ENCODE results near the gene KIDINS220. TPM values are rescaled to one million over a fixed set of nuclear protein-coding genes. Genes with fewer than 3 reads are reported as not detected.

Gene KIDINS220
- total RNA-seq, 1 experiment from 2014 or later = 12.4 TPM

DNA sequence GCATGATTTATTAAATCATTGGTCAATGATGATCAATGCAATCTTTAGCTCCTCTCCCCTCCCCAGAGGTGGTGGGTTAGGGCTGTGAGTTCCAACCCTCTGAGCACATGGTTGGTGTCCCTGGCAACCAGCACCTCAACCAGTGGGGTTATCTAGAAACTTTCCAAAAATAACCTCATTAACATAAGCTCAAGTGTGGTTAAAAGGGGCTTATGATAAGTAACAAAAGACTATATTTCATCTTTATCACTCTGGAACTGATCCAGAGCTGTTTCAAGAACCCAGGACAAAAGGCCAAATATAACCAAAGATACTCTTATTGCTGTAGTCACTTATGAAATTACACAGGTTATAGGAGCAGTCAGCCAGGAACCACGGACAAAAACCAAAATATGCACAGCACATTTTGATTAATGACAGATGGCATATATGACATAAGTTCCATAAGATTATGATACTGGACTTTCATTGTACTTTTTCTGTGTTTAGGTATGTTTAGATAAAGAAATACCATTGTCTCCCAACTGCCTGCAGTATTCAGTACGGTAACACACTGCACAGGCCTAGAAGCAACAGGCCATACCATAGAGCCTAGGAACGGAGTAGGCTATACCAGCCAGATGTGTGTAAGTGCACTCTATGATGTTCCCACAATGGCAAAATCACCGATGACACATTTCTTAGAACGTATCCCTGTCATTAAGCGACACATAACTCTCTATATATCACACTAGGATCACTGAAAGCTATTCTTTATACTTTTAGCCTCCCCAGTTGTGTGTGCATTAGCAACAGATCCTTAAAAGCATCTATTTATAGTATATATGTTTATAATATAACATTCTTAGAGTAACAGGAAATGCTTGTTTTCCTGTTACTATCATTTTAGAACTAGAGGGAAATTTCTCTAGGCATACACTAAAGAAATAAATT is 31.9 kb downstream of the KIDINS220 start:
- DNase-seq (ENCODE audit: low spot score) = no peak

DNA sequence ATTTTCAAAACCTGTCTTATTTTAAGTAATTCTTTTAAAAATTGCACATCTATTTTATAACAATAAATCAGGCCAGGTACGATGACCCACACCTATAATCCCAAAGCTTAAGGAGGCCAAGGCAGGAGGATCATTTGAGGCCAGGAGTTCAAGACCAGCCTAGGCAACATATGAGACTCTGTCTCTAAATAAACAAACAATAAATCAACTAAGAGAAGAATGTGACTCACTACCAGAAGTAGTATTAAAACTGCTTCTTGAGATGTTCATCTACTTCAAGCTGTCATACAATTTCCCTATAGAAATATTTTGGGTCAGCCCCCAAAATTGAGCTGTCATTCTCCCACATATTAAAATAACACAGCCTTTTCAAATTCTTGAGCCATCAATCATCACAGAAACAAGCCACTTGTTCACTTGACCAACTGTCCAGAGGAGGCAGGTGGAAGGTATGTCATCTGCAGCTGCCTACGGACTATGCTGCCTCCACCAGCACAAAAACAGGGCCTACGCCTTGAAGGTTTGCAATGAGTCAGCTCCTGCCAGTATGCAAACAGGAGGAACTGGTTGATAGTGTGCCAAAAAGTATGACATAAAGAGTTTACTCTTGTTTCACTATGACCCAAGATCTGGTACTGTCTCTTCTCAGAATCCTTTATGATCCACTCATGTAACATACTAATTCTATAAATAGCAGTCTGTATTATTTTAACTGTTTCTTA is 33.6 kb downstream of the KIDINS220 start:
- peak; percentile 73 for DNase-seq (ENCODE audit: low spot score)

DNA sequence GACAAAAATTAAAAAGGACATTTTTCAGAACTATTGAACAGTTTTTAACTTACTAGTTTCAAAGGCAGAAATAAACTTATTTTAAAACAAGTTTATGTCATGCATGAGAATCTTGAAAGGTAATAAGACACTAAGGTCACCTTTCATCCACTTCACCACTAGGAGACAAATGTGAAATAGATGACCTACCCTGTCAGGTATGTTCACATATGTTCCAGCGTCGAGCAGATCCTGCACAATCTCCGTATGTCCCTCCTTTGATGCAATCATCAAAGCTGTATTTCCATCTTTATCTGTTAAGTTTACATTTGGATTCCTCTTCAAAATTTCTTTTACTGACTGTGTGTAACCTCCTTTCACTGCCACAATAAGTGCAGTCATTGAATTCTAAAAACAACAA is 34.7 kb downstream of the KIDINS220 start:
- DNase-seq (ENCODE audit: low spot score) = no peak

DNA sequence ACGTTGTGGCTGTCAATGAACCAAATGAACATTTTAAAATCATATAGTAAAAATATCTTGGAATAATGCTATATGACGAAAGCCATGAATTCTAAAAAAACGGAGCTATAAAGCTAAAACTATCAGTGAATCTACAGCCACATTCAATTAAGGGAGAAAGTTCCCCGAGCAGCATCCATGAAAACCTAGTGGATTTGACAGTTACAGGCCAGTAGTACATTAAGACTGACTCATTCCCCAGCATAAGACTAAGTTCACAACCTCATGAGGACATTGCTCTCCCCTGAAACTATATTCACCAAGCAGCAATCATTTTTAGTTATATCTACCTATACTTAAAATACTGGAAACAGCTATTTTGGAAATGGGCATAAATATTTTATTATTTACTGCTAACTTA is 36.6 kb downstream of the KIDINS220 start:
- no peak for DNase-seq (ENCODE audit: low spot score)

DNA sequence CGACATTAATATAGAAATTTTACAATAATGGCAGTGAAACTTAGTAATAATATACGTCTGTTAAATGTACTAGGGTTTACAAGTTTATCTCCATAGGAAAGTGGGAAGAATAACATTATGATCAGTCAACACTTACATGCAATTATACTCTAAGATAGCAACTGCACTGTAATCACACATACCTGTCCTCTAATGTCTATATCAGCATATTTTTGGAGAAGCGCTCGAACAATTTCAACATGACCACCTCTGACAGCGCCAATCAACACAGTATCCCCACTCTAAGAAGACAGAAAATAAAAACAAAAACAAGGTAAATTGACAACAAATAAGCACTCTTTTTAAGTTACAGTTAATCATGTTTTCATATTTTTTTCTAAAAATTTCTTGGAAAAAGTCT is 37.2 kb downstream of the KIDINS220 start:
- DNase-seq (ENCODE audit: low spot score) = no peak

DNA sequence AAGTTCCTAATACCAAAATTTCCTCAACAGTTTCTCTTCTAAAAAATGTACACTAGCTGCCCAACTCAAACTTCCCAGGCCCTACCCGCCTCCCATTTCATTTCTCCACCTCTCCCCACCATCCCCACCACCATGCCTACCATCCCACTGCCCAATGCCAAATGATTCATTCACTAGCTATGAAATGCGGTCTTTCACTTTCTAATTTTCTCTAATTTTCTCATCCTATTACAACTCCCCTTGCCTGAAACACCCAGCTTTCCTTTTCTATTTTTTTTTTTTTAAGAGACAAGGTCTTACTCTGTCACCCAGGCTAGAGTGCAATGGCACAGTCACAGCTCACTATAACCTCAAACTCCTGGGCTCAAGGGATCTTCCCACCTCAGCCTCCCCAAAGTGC is 38.4 kb downstream of the KIDINS220 start:
- no peak for DNase-seq (ENCODE audit: low spot score)

DNA sequence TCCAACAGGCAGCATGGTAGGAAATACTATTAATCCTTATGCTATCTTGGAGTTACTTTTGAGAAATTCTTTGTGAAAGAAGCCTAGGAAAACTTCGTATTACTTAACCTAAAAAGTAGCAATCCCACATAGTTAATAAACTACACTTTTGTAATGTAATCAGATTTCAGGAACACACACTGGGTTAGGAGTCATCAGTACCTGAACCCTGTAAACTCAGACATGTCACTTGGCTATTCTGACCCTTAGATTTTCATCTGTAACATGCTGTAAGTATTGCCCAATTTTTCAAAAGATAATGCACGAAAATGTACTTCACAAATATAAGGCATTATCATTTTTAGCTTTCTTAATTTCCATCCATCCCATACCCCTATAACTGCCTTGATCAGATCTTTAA is 39.0 kb downstream of the KIDINS220 start:
- no peak for DNase-seq (ENCODE audit: low spot score)

DNA sequence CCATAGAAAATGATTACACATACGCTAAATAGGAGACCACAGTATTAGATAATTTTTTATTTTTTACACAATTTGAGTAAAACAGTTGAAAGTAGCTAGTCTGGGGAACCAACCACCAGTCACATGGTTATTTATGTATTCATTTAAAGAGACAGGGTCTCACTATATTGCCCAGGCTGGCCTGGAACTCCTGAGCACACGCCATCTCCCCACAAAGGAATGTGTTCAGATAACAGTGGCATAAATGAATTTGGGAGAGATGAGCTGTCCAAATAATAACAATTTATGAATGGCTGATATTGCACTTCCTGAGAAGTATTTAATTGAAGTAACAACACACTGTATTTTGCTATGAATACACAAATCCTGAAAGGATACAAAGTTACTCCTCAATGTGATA is 39.7 kb downstream of the KIDINS220 start:
- DNase-seq (ENCODE audit: low spot score) = no peak

DNA sequence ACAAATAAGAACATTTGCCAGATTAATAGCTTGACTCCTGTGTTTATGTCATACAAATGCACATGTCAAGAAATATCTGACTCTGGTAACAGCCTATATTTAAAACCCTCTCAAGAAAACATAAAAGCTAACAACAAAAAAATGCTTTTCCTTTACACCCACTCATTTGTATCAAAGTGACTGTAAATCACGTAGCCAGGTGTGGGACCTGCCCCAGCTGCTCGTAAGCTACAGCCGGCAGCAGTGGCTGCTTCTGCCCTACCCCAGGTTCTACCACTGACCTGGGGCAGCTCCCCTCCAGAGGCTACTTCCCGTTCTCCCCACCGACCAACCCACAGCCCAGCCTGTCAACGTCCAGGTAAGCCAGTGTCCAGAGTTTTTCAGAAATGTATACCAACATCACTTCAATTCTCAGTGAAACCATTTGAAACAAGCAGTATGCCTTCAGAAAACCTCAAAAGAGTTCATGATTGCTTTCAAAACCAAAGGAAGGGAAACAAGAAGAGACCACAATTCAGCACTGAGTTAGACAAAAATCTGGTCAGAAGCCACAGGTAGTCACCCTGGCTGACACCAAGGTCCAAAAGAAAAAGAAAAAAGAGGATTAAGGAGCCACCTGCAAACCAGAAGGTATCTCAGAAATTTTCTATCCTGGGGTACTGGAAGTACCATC is 40.4 kb downstream of the KIDINS220 start:
- no peak for DNase-seq (ENCODE audit: low spot score)

DNA sequence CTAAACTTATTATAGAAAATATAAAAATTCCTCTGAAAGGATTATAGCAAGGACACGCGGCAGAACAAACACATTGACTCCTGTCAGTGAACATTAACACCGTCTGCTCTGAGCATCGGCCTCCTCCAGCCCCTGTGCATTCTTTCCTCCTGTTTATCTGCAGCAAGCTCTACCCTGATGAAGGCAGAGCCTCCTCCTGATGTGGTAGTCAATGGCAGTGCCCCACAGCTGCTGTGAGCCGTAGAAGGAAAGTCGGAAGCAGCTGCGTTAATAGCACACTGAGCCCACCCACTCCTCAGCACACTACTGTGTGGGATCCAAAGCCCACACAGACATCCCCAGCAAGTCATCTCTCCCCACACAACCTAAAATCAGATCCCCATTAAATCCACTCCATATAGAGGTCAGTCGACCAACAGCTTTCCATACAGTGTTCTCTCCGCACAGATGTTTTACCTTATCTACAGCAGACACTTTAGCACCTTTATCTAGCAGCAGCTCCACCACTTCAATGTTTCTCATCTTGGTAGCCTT is 41.0 kb downstream of the KIDINS220 start:
- no peak for DNase-seq (ENCODE audit: low spot score)

DNA sequence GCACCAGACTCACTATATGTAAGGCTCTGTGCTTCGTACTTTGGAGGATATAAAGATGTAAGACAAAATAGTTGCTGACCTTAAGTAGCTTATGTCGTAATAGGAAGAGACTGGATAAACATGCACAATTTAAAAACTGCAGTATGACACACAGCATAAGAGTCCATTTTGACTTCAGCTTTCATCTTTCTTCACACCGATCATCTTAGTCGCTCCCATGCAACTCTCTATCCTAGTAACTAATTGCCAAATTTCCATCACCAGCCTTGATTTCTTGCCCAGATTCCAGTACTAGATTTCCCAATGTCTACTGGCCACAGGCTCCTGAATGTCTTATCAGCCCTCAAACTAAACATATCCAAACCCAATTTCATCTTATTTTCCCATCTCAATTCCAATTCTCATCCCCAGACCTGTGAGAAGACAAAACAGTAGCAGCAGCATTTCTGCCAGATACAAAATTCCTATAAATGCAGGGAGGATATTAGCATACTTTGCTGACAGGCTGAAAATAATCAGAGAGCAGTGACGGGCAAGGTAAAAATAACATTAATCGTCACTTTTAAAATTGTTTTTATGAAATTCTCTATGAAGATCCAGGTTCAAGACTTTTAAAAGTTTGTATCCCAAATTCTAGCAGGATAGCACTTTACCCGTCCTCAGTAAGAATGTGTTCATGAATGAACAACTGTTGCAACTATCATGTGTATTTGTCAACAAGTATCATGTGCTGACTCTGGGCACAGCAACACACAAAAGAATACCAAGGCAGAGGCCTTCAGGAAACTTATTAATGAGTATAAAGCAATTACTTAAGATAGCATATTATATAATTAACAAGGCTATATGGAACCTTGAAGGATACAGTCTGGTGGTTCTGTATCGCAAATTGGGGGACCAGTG is 42.2 kb downstream of the KIDINS220 start:
- no peak for DNase-seq (ENCODE audit: low spot score)

DNA sequence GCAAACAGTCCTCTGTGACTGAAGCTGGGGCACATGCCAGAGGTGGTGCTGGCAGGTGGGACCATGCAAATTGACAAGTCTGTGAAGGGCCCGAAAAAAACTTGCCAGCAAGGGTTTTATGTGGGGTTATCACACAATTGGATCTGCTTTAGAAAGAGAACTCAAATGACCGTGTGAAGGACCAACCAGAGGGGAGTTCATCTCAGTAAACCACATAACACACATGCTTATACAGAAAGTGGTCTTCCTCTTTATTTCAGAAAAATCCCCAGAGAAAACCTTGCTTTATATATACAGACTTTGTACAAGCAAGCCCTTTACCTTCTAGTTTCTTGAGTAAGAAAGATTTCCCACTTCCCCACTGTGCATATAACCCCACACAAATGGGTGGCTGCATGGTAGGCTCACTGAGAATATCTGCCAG is 46.7 kb downstream of the KIDINS220 start:
- DNase-seq (ENCODE audit: low spot score) = no peak

DNA sequence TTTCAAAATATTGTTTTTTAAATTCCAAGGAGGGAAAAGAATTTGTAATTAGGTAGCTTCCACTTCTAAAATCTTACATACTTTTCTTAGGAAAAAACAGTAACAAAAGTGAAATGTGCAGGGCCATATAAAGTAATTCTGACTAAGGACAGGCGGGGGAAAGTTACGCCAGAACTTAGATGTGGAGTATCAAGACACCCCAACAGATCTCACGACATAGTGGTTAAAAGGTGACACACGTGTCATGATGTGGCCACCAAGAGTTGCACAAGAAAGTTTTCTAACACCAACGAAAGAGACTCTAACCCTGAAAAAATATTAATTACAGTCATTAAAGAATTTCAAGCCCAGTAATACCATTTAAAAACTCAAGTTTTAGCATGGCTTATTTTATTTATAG is 51.0 kb downstream of the KIDINS220 start:
- no peak for DNase-seq (ENCODE audit: low spot score)

DNA sequence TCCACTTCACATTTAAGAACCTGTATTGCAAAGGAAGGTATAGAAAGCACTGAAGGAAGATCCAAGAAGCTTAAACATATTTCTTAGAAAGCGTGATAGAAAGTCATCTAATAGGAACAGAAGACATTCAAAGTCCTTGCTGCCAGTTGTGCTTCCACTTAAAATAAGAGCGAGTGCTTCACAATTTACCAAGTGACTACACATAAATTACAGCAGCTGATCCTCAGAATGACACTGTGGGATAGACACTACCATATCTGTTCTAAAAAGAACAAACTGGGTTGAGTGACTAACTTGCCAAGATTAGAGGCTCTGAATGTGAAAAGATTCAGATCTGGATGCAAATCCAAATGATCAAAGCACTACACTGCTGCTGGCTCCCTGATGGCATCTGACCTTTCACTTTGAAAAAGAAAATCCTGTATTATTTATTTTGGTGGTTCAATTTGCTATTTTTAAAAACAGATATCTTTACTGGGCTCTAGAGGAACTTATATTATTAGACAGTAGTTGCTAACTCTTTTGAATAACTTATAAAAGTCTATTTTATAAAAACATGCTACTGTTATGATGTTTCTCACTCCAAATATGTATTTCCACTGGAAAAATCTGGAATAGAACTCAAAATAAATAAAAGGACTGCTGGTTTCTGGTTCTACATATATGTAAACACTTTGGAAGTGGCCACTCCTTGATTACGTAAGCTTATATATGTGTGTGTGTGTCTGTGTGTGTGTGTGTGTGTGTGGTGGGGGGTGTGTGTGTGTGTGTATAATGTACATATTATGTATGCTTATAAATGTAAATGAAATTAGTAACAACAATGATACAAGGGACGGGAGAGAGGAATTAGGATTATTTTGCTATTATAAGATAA is 57.4 kb downstream of the KIDINS220 start:
- DNase-seq (ENCODE audit: low spot score) = no peak

DNA sequence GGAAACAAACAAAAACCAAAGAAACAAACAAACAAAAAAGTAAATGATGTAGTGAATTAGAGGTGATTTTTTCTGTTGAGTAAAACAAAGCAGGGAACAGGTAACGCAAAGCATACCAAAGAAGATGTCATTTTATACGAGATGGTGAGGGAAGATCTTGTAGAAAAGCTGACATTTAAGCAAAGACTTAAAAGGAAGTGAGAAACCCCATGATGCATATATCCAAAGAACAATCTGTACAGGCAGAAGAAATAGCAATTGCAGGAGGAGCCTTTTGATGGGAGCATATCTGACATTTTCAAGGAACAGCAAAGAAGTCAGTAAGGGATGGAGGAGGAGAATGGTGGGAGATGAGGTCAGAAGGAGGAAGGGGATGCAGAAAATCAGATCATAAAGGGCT is 63.0 kb downstream of the KIDINS220 start:
- DNase-seq (ENCODE audit: low spot score) = no peak

DNA sequence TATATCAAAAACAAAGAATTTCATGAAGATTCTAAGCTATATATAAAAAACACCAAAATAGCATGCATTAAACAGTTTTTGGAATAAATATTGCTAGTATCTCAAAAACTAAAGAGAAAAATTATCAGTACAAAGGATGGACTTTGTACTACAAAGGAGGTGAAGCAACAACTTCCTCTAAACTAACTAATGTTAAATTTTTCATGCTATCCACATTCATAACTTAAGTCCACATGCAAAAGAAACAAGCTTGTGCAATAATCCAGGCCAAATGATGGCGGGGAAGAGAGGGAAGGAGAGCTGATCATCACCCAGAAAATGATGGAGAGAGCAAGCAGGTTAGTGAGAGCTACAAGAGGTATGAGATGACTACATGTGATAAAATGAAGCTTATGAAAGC is 70.1 kb downstream of the KIDINS220 start:
- DNase-seq (ENCODE audit: low spot score) = no peak

DNA sequence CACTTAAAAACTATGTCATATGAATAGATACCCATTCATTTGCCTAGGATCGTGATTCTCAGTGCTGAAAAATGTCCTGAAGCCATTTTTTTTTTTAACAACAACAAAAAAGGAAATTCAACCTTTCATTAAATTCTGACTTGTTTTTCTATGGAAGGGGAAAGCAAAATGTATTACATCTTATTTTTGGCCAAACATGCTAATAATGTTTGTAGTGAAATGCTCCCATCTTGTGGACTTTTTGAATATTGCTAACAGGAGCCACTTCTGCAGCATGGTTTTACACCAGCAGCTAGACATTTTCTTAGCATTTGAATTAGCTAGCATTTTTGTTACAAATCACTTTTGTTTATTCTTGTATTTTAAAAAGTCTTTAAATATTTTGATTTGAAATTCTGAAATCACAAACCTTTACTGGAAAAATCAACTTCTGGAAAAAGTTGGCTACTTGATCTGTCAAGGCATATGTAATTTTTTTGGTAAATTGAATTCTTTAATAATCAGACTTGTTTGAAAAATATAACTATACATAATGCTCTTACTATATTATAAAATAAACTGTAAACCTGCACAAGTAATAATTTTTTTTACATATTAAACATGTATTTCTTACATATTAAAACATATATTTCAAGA is 75.8 kb downstream of the KIDINS220 start:
- peak; percentile 3 for DNase-seq (ENCODE audit: low spot score)

DNA sequence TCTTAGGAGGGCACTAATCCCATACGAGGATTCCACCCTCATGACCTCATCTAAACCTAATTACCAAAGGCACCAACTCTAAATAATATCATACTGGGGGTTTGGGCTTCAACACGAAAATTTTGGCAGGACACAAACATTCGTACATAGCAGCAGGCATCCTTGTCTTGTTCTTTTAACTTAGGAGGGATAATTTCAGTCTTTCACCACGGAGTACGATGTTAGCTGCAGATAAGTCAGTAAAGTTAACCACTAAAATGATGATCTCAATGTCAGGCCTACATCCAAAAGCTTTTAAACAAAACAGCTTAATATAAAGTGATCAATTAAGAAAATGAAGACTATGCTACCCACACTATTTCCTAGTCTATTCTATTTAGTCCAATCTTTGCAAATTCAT is 80.7 kb downstream of the KIDINS220 start:
- no peak for DNase-seq (ENCODE audit: low spot score)

DNA sequence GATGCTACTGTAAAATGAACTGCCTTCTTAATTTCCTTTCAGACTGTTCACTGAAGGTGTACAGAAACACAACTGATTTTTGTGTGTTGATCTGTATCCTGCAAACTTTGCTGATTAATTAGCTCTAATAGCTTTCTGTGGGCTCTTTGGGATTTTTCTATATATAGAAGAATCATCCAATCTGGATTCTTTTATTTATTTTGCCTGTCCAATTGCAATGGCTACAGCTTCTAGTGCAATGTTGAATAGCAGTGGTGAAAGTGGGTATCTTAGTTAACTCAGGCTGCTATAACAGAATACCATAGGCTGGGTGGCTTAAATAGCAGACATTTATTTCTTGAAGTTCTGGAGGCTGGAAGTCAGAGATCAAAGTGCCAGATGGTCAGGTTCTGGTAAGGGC is 81.2 kb downstream of the KIDINS220 start:
- DNase-seq (ENCODE audit: low spot score) = no peak

Data from H4 (cell line).